Muscle of back (tissue), 11 donors: ENCODE measurements around the gene SCN2A. TPM values are rescaled to one million over a fixed set of nuclear protein-coding genes. Genes with fewer than 3 reads are reported as not detected.
"Not testable (repeated sequence)": the region's sequence is repeated elsewhere in the genome, so short reads cannot be mapped to it uniquely, and the experiment has no call there.

Source experiments
- DNase-seq, 3 donors: peaks; one replicate each; pipeline versions ENCODE4 v3.0.0 to v3.0.0-alpha.2; 2013
- polyA plus RNA-seq, 10 donors: library from polyadenylated mRNA; unstranded; fragments of 120-200 nt; gene quantifications; one replicate each; pipeline ENCODE4 v1.2.1, GENCODE V29; 2013; ENCODE audit not compliant: insufficient read length in 10 of 10

Gene SCN2A
- polyA plus RNA-seq, 10 donors: 0.03 to 0.34 (median 0.07) TPM; not detected in 1

GRCh38 chr2:165313509-165313908 is 74.3 kb downstream of the SCN2A start:
- DNase-seq: no peak

GRCh38 chr2:165328272-165328671 is 89.1 kb downstream of the SCN2A start:
- DNase-seq: no peak

GRCh38 chr2:165344276-165344675 is 105.1 kb downstream of the SCN2A start:
- DNase-seq: not testable (repeated sequence)

- no peak for DNase-seq
Observed at GRCh38 chr2:165348441-165348840, 109.2 kb downstream of the SCN2A start.

GRCh38 chr2:165349181-165349580 is 110.0 kb downstream of the SCN2A start:
- DNase-seq: no peak

- peak in 1 of 3 donors; percentile 17 for DNase-seq
Observed at GRCh38 chr2:165357758-165358157, 118.5 kb downstream of the SCN2A start.

- DNase-seq: no peak
Observed at GRCh38 chr2:165361514-165361913, 122.3 kb downstream of the SCN2A start.

- no peak for DNase-seq
Observed at GRCh38 chr2:165369131-165369897, 130.1 kb downstream of the SCN2A start.

- DNase-seq: no peak
Observed at GRCh38 chr2:165369898-165370296, 130.7 kb downstream of the SCN2A start.

GRCh38 chr2:165371356-165371755 is 132.1 kb downstream of the SCN2A start:
- no peak for DNase-seq

GRCh38 chr2:165373278-165374010 is 134.2 kb downstream of the SCN2A start:
- peak in 1 of 3 donors; percentile 29 for DNase-seq

GRCh38 chr2:165376571-165376975 is 137.4 kb downstream of the SCN2A start:
- peak in 1 of 3 donors; percentile 12 for DNase-seq

- no peak for DNase-seq
Observed at GRCh38 chr2:165382362-165382761, 143.1 kb downstream of the SCN2A start.

- no peak for DNase-seq
Observed at GRCh38 chr2:165390875-165391274, 151.7 kb downstream of the SCN2A start.

GRCh38 chr2:165391791-165392190 is 152.6 kb downstream of the SCN2A start:
- DNase-seq: no peak

GRCh38 chr2:165398603-165399002 is 159.4 kb downstream of the SCN2A start:
- not testable (repeated sequence) for DNase-seq

- peak; percentile 59 to 87 (median 77) for DNase-seq
Observed at GRCh38 chr2:165401285-165401852, 162.2 kb downstream of the SCN2A start.

- DNase-seq: peak in 1 of 3 donors; percentile 61
Observed at GRCh38 chr2:165402162-165402561, 162.9 kb downstream of the SCN2A start.

GRCh38 chr2:165406173-165406572 is 167.0 kb downstream of the SCN2A start:
- DNase-seq: peak in 1 of 3 donors; percentile 9

- DNase-seq: peak in 2 of 3 donors; percentile 25 to 55
Observed at GRCh38 chr2:165407466-165407865, 168.3 kb downstream of the SCN2A start.

- DNase-seq: peak in 2 of 3 donors; percentile 16 to 67
Observed at GRCh38 chr2:165408186-165408585, 169.0 kb downstream of the SCN2A start.

GRCh38 chr2:165410276-165410675 is 171.1 kb downstream of the SCN2A start:
- peak in 1 of 3 donors; percentile 62 for DNase-seq

- no peak for DNase-seq
Observed at GRCh38 chr2:165414187-165414586, 175.0 kb downstream of the SCN2A start.
